ENCODE results near the gene MSTO1. TPM values are rescaled to one million over a fixed set of nuclear protein-coding genes. Genes with fewer than 3 reads are reported as not detected.
"Not testable (repeated sequence)": the region's sequence is repeated elsewhere in the genome, so short reads cannot be mapped to it uniquely, and the experiment has no call there.

Gene MSTO1
- polyA plus RNA-seq, 2 of the 4 experiments (the other 2 are of a cell fraction), result 28.3 to 43.5 TPM

DNA sequence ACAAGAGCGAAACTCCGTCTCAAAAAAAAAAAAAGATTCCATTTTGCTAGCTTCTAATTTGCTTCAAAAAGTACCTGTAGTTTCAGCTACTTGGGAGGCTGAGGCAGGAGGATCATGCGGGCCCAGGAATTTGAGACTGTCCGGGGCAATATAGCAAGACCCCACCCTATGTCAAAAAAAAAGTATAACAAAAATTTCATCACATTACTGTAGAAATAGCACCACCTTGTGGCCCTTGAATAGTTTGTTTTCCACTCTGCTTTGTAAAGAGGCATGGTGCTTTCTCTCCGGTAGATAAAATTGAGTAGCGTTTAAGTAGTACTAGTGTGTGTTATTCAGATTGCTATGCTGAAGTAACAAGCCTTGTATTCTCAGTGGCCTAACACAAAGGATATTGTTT is 18.2 kb upstream of the MSTO1 start:
- peak; percentile 79 for FAIRE-seq
- CTCF ChIA-PET, result interaction anchor here (0.7 to 10.2 kb wide), 35 partner anchors 9 to 416 kb away, joined by 3 to 104 read pairs (median 4); partner anchors contain the start of gene MTX1
- POLR2A ChIA-PET, result no interaction called here
- Histone ChIP-seq H3K9me3 (no peaks in the 10 kb centered on the region), H3K4me1 (no peaks in the 10 kb centered on the region), H3K4me3 (no peak overlapping the region), H3K4me2 (0 out of 3 replicates have a peak overlapping the region, but pooled peaks have one; percentile 10), H3K27ac (no peak overlapping the region)
- 38% methylated on average over 6 of the region's 6 CpGs for WGBS (ENCODE audit: missing lambda C conversion rate)
- TF ChIP-seq SMC3 (IDR thresholded peaks at IDR 0.05), result peak; percentile 74
- no peak for TF ChIP-seq JUN (IDR thresholded peaks at IDR 0.05)
- TF ChIP-seq, protein P1, sequence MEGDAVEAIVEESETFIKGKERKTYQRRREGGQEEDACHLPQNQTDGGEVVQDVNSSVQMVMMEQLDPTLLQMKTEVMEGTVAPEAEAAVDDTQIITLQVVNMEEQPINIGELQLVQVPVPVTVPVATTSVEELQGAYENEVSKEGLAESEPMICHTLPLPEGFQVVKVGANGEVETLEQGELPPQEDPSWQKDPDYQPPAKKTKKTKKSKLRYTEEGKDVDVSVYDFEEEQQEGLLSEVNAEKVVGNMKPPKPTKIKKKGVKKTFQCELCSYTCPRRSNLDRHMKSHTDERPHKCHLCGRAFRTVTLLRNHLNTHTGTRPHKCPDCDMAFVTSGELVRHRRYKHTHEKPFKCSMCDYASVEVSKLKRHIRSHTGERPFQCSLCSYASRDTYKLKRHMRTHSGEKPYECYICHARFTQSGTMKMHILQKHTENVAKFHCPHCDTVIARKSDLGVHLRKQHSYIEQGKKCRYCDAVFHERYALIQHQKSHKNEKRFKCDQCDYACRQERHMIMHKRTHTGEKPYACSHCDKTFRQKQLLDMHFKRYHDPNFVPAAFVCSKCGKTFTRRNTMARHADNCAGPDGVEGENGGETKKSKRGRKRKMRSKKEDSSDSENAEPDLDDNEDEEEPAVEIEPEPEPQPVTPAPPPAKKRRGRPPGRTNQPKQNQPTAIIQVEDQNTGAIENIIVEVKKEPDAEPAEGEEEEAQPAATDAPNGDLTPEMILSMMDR (IDR thresholded peaks at IDR 0.05), result peak; percentile 88
- peak; percentile 82 to 89 for TF ChIP-seq RAD21 (conservative IDR thresholded peaks at IDR 0.05 in 1 of 2, IDR thresholded peaks at IDR 0.05 in 1 of 2)
- peak; percentile 40 to 74 for DNase-seq (ENCODE audit: low read depth in 1 of 2, low spot score in 1 of 2)
- peak; percentile 84 to 87; a peak in 5 of 6 replicates for ATAC-seq

DNA sequence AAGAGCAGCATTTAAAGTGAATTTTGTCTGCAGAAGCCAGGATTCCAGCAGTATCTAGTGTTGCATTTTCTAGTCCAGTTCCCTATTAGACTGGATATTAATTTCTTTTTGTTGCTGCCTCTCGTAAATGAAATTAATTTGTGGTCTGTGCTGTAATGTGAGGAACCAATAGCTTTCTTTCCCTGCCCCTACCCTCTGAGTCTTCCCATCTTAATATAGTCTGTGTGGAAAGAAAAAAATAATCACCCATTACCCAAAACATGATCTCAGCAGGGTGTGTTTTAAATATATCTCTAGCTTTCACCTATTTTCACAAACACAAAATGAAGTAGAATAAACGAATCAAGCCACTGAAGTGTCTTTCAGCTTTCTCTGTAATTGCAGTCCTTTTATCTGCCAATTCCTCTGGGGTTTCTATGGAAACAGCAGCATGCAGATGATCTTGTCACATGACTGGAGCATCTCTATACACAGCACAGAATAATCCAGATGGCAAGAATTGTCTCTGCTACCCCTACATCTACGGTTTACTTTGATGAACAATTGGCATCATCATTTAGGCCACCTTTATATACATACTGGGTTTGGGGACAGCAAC is 14.0 kb upstream of the MSTO1 start:
- H3K9me3 ChIP-seq; FAIRE-seq; DNase-seq (ENCODE audit: low read depth in 1 of 2, low spot score in 1 of 2); H3K4me1 ChIP-seq; H3K4me3 ChIP-seq; H3K27ac ChIP-seq; POLR2A ChIA-PET; H3K4me2 ChIP-seq; ATAC-seq: not testable (repeated sequence)
- 58% methylated on average over 3 of the region's 3 CpGs for WGBS (ENCODE audit: missing lambda C conversion rate)
- CTCF ChIA-PET, result interaction anchor here (1.2 to 10.2 kb wide), 4 partner anchors 52 to 420 kb away, joined by 3 to 104 read pairs (median 4); no protein-coding TSS in a partner anchor

- TF ChIP-seq, protein P2, sequence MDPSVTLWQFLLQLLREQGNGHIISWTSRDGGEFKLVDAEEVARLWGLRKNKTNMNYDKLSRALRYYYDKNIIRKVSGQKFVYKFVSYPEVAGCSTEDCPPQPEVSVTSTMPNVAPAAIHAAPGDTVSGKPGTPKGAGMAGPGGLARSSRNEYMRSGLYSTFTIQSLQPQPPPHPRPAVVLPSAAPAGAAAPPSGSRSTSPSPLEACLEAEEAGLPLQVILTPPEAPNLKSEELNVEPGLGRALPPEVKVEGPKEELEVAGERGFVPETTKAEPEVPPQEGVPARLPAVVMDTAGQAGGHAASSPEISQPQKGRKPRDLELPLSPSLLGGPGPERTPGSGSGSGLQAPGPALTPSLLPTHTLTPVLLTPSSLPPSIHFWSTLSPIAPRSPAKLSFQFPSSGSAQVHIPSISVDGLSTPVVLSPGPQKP (IDR thresholded peaks at IDR 0.05; ENCODE audit: low read depth, low read length), result no peak
- TF ChIP-seq NFE2L2 (conservative IDR thresholded peaks at IDR 0.05; ENCODE audit: low read length) (no peak), RNF2 (IDR thresholded peaks at IDR 0.05; ENCODE audit: borderline replicate concordance, low read depth) (no peak), E2F6 (IDR thresholded peaks at IDR 0.05; ENCODE audit: borderline replicate concordance, low read depth) (no peak), BHLHE40 (IDR thresholded peaks at IDR 0.05; ENCODE audit: low read depth, low read length) (no peak), RCOR1 (IDR thresholded peaks at IDR 0.05; ENCODE audit: low read depth, low read length) (no peak), EHMT2 (IDR thresholded peaks at IDR 0.05; ENCODE audit: low read depth) (no peak), SMC3 (IDR thresholded peaks at IDR 0.05) (no peak), EHF (CRISPR knock-in tag; IDR thresholded peaks at IDR 0.05) (no peak)
- TF ChIP-seq, protein P1 (IDR thresholded peaks at IDR 0.05), result no peak
- TF ChIP-seq, protein P3, sequence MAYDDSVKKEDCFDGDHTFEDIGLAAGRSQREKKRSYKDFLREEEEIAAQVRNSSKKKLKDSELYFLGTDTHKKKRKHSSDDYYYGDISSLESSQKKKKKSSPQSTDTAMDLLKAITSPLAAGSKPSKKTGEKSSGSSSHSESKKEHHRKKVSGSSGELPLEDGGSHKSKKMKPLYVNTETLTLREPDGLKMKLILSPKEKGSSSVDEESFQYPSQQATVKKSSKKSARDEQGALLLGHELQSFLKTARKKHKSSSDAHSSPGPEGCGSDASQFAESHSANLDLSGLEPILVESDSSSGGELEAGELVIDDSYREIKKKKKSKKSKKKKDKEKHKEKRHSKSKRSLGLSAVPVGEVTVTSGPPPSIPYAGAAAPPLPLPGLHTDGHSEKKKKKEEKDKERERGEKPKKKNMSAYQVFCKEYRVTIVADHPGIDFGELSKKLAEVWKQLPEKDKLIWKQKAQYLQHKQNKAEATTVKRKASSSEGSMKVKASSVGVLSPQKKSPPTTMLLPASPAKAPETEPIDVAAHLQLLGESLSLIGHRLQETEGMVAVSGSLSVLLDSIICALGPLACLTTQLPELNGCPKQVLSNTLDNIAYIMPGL (CRISPR knock-in tag; IDR thresholded peaks at IDR 0.05; ENCODE audit: borderline replicate concordance), result no peak
- POLR2A ChIA-PET, result no interaction called here
- Histone ChIP-seq H3K4me3 (no peak overlapping the region), H3K9me3 (no peaks in the 10 kb centered on the region), H3K4me2 (no peak overlapping the region), H3K4me1 (no peaks in the 10 kb centered on the region), H3K27ac (no peak overlapping the region)
- CTCF ChIA-PET, result interaction anchor here (0.6 to 10.2 kb wide), 5 partner anchors 11 to 421 kb away, joined by 3 to 104 read pairs (median 4); no protein-coding TSS in a partner anchor
- WGBS (ENCODE audit: missing lambda C conversion rate), result 82% methylated on average over 5 of the region's 5 CpGs
- FAIRE-seq (no peak), DNase-seq (ENCODE audit: low read depth in 1 of 2, low spot score in 1 of 2) (no peak), ATAC-seq (no peak)
These were observed 13.2 kb upstream of the MSTO1 start for GRCh38 chr1:155596864-155597263.
